Measurements from ENCODE around the gene NUP37.
A peak's percentile ranks its signal among the peaks of the same experiment; 100 is the strongest.
"Not testable (repeated sequence)": the region's sequence is repeated elsewhere in the genome, so short reads cannot be mapped to it uniquely, and the experiment has no call there.

Gene NUP37

GRCh38 chr12:102080842-102081241 is 39.1 kb downstream of the NUP37 start:
- H3K4me3 ChIP-seq (ENCODE audit: low read depth, low read length), result no peak overlapping the region
- no peak for TF ChIP-seq CTCF (IDR thresholded peaks at IDR 0.05; ENCODE audit: low read depth, low read length)
- H3K9me3 ChIP-seq, result no peaks in the 10 kb centered on the region
- H3K27me3 ChIP-seq, result no peaks in the 10 kb centered on the region
- peaks cover 15% of the 10 kb centered on the region for H3K36me3 ChIP-seq
- H3K4me1 ChIP-seq, result no peaks in the 10 kb centered on the region
- DNase-seq, result no peak

- not testable (repeated sequence) for H3K36me3 ChIP-seq; DNase-seq; H3K4me3 ChIP-seq (ENCODE audit: low read depth, low read length); H3K27me3 ChIP-seq; H3K4me1 ChIP-seq; H3K9me3 ChIP-seq
Observed at GRCh38 chr12:102072092-102072491, 47.8 kb downstream of the NUP37 start.

GRCh38 chr12:102069707-102070106 is 50.2 kb downstream of the NUP37 start:
- no peak for DNase-seq
- Histone ChIP-seq H3K9me3 (no peaks in the 10 kb centered on the region), H3K4me3 (ENCODE audit: low read depth, low read length) (no peak overlapping the region), H3K4me1 (0 out of 2 replicates have a peak, but pooled peaks cover 7% of the 10 kb centered on the region), H3K27me3 (no peaks in the 10 kb centered on the region), H3K36me3 (no peaks in the 10 kb centered on the region)
- no peak for TF ChIP-seq CTCF (IDR thresholded peaks at IDR 0.05; ENCODE audit: low read depth, low read length)

GRCh38 chr12:102067574-102068258 is 52.2 kb downstream of the NUP37 start:
- DNase-seq, result no peak
- TF ChIP-seq CTCF (IDR thresholded peaks at IDR 0.05; ENCODE audit: low read depth, low read length), result no peak
- Histone ChIP-seq H3K36me3 (no peaks in the 10 kb centered on the region), H3K27me3 (no peaks in the 10 kb centered on the region), H3K4me1 (peaks cover 9% of the 10 kb centered on the region; the same call in 1 of the 2 replicates), H3K4me3 (ENCODE audit: low read depth, low read length) (no peak overlapping the region), H3K9me3 (no peaks in the 10 kb centered on the region)

GRCh38 chr12:102064476-102064875 is 55.4 kb downstream of the NUP37 start:
- H3K36me3 ChIP-seq, result no peaks in the 10 kb centered on the region
- TF ChIP-seq CTCF (IDR thresholded peaks at IDR 0.05; ENCODE audit: low read depth, low read length), result no peak
- H3K4me3 ChIP-seq (ENCODE audit: low read depth, low read length), result no peak overlapping the region
- H3K9me3 ChIP-seq, result no peaks in the 10 kb centered on the region
- H3K4me1 ChIP-seq, result peaks cover 12% of the 10 kb centered on the region
- H3K27me3 ChIP-seq, result no peaks in the 10 kb centered on the region
- DNase-seq, result no peak

- H3K4me3 ChIP-seq (ENCODE audit: low read depth, low read length), result no peak overlapping the region
- no peaks in the 10 kb centered on the region for H3K36me3 ChIP-seq
- no peaks in the 10 kb centered on the region for H3K9me3 ChIP-seq
- H3K4me1 ChIP-seq, result peaks cover 9% of the 10 kb centered on the region
- no peaks in the 10 kb centered on the region for H3K27me3 ChIP-seq
- no peak for TF ChIP-seq CTCF (IDR thresholded peaks at IDR 0.05; ENCODE audit: low read depth, low read length)
- DNase-seq, result peak; percentile 43
Observed at GRCh38 chr12:102063069-102063468, 56.8 kb downstream of the NUP37 start.
